GM19043 (cell line): Measurements from ENCODE around the gene MSH6.

Source experiments
- ATAC-seq: cut with Tn5 transposase; IDR thresholded peaks from one replicate; pipeline ENCODE4 v1.9.1; 2021; ENCODE audit warnings: low read depth; ENCODE audit not compliant: unreplicated experiment

MSH6 gene, protein sequence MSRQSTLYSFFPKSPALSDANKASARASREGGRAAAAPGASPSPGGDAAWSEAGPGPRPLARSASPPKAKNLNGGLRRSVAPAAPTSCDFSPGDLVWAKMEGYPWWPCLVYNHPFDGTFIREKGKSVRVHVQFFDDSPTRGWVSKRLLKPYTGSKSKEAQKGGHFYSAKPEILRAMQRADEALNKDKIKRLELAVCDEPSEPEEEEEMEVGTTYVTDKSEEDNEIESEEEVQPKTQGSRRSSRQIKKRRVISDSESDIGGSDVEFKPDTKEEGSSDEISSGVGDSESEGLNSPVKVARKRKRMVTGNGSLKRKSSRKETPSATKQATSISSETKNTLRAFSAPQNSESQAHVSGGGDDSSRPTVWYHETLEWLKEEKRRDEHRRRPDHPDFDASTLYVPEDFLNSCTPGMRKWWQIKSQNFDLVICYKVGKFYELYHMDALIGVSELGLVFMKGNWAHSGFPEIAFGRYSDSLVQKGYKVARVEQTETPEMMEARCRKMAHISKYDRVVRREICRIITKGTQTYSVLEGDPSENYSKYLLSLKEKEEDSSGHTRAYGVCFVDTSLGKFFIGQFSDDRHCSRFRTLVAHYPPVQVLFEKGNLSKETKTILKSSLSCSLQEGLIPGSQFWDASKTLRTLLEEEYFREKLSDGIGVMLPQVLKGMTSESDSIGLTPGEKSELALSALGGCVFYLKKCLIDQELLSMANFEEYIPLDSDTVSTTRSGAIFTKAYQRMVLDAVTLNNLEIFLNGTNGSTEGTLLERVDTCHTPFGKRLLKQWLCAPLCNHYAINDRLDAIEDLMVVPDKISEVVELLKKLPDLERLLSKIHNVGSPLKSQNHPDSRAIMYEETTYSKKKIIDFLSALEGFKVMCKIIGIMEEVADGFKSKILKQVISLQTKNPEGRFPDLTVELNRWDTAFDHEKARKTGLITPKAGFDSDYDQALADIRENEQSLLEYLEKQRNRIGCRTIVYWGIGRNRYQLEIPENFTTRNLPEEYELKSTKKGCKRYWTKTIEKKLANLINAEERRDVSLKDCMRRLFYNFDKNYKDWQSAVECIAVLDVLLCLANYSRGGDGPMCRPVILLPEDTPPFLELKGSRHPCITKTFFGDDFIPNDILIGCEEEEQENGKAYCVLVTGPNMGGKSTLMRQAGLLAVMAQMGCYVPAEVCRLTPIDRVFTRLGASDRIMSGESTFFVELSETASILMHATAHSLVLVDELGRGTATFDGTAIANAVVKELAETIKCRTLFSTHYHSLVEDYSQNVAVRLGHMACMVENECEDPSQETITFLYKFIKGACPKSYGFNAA (N-terminal part only)

DNA sequence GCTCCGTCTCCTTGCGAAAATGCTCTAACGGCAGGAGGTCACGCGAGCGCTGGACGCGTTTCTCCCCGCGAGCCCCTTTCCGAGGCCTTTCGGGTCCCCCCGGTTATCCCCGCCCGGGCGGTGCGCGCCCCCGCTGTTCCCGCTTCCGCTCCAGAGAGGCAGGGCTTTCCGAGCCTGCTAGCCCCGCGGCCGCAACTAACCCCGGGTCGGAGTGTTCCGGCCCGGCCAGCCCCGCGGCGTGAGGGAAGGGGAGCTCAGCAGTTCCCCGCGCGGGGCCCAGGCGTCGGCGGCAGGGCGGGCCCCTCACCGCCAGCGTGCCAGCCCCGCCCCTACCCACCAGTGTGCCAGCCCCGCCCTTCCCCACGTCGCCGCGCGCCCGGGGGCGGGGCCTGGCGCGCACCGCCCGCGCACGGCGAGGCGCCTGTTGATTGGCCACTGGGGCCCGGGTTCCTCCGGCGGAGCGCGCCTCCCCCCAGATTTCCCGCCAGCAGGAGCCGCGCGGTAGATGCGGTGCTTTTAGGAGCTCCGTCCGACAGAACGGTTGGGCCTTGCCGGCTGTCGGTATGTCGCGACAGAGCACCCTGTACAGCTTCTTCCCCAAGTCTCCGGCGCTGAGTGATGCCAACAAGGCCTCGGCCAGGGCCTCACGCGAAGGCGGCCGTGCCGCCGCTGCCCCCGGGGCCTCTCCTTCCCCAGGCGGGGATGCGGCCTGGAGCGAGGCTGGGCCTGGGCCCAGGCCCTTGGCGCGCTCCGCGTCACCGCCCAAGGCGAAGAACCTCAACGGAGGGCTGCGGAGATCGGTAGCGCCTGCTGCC is at the start of gene MSH6:
TSS of gene MSH6 (plus strand) at position 475 of the 815 bp plus-strand sequence. CDS start at position 564, 89 bp downstream.
- ATAC-seq = peak; percentile 82

DNA sequence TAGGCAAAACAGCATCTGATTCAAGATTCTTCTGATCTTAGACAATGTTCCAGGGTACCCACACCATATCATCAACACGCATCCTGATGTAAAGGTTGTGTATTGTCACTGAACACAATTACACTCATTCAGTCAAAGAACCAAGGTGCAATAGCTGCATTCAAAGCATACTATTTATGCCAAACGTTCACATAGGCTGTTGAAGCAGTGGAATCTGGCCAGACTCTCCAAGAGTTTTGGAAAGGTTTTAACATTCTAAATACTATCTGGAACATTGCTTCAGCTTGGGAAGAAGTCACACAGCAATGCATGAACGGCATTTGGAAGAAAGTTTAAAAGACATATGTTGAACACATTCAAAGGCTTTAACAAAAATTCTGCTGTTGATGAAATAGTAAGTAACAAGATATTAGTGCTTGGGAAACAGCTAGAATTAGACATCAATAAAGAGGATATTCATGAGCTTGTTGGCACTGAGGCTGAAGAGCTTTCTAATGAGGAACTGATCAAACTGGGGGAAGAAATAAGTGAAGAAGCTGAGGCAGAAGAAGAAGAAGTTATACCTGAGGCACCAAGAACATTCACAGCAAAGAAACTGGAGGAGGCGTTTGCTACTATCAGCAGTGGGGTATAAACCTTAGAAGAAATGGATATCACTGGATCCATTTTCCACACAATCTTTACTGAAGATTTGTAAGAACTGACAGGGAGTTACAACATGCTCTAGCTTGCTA is 47.6 kb upstream of the MSH6 start:
- ATAC-seq = no peak

DNA sequence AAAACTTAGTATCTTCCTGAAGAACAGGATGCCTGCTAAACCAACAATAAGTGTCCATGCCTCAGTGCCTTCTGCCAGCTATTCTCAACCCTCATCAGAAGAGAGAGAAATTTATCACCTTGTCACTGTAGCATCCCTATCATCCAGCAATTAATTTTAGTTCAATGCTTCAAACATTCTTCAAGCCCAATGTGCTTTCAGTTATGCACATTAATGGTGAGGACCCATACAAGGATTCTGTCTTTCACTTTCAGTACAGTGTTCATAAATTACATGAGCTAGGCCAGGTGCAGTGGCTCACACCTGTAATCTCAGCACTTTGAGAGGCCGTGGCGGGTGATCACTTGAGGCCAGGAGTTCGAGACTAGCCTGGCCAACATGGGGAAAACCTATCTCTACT is 47.0 kb upstream of the MSH6 start:
- peak; percentile 64 for ATAC-seq

DNA sequence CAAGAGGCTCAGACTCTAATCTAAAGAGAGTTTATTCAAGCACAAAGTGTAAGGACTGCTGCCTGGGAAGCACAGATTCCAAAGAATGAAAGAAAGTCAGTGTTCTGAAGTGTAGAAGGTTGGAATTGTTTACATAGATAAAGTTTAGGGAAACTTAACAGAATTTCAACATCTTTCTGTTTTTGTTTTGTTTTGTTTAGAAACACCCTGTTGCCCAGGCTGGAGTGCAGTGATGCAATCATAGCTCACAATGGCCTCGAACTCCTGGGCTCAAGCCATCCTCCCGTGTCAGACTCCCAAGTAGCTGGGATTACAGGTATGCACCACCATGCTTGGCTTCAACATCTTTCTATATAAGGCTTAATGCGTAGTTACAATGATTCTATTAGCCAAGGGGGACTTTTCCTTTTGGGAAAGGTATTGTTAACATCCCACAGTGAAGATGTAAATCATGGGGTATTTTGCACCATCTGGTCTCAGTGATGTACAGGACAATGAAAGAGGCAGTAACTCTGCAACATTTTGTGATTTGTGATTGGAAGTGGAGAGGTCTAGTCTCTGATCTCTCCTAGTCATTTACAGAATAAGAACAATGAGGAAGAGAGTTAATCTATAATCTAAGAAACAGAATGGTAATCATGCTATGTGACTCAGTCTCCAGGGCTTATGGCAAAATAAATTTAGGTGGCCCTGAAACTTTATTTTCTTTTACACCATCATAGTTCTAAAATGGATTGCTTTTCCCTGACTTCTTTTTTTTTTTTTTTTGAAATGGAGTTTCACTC is 45.6 kb upstream of the MSH6 start:
- no peak for ATAC-seq

DNA sequence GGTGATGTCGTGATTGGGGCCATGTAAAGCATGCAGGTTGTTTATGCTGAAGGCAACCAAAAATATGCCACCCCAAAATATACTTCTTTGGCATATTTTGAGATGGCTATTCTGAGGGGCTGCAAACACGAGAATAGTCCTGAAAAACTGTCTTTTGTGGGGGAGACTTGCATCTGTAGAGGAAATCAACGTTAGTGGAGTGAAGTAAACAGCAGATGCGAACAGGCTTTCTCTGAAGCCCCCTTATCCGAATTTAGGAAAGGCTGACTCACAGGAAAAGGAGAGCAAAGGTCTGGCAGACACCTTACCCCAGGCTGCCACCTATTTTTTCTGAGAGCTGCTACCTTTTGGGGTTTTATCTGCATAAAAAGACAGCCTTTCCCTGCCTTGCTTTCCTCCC is 44.6 kb upstream of the MSH6 start:
- ATAC-seq = no peak

DNA sequence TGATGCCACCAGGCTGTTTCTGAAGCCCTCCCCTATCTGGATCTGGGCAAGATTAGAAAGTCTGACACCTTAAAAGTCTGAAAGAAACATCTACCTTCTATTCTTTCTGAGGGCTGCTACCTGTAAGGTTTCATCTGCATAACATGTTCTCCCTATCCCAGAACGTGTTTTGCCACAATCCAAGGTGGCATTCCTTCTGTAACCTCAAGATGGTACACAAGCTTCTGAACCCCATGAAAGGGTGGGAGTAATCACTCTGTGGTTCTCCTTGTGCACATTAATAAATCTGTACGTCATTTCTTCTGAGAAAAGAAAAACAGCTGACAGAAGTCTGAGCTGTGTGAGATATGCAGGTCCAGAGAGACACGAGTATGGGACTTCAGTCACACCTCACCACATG is 41.8 kb upstream of the MSH6 start:
- no peak for ATAC-seq

DNA sequence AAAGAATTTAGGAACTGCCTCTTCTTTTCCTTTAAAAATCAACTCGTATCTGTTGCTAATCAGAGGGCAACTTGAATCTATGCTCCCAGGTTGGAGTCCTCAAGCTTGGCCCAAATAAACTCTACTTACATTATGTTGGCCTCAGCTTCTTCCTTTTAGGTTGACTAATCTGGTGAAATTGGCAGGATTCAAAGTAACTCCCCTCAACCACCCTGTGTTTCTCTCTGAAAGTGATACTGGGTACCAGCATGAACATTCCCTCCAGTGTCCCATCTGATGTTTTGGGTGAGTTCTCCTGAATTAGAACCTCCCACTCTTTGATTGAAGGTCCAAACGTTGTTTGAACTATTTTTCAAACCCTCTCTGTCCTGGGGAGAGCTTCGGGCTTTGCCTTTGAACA is 41.3 kb upstream of the MSH6 start:
- ATAC-seq = no peak

DNA sequence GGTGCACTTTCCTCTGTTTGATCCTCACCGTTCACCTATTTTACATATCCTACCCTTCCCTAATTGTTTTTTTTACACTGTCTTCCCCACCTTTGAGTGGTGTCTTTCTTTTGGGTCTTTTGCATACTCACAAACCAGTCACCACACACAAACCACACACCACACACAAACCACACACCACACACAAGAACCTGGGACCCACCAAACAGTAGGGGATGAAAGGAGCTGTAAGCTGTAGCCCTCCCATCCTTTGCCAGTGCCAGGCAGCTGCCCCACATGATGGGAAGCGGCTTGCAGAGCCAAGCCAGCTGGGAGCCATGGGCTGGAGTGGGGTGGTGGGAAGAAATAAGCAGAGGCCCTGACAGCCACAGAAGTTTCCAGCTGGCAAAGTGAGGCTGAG is 38.9 kb upstream of the MSH6 start:
- ATAC-seq = no peak

DNA sequence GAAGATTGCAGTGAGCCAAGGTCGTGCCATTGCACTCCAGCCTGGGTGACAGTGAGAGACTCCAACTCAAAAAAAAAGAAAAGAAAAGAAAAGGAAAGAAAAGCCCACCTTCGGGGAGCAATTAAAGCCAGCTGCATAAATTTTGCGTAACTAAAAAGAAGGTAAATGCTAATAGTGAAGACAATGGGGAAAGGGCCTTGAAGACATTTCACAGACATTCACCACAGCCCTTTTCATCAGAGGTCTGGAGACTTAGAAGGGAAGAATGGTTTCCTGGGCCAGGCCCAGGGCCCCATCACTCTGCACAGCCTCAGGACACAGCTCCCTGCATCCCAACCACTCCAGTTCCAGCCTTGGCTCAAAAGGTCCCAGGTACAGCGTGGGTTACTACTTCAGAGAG is 35.1 kb upstream of the MSH6 start:
- ATAC-seq = no peak

DNA sequence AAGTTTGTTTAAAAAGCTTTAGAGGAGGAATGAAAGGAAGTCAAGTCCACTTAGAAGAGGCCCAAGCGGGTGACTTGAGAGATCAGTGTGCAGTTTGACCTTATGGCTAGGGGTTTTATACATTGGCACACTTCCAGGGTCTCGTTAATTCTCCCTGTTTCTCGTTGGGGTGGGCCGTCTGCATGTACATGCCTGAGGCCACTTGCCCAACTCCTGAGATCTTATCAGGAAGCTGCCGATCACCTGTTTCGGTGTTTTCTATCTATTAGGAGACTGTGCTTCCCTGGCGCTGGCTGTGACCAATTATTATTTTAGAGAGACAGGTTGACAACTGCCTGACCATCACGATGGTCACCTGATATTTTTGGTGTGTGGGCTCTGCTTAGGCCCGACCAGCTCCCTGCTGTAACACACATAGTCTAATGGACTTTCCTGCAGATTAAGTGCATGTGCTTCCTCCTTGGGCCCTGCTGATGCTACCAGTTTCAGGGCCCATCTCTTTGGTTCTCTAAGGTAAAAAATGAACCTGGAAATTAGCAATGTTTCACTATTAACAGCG is 31.0 kb upstream of the MSH6 start:
- no peak for ATAC-seq

DNA sequence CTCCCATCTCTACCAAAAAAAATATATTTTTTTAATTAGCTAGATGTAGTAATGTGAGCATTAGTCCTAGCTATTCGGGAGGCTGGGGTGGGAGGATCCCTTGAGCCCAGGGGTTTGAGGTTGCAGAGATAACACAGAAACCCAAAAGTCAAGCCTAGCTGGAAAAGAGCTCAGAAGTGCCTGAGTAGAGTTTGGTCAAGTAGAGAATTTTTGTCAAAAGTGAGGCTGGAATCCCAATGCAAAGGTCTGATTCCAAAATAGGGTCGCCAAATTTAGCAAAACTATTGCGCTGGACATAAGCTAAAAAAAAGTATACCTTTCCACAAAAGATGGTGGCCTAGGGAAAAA is 15.5 kb upstream of the MSH6 start:
- ATAC-seq = no peak

DNA sequence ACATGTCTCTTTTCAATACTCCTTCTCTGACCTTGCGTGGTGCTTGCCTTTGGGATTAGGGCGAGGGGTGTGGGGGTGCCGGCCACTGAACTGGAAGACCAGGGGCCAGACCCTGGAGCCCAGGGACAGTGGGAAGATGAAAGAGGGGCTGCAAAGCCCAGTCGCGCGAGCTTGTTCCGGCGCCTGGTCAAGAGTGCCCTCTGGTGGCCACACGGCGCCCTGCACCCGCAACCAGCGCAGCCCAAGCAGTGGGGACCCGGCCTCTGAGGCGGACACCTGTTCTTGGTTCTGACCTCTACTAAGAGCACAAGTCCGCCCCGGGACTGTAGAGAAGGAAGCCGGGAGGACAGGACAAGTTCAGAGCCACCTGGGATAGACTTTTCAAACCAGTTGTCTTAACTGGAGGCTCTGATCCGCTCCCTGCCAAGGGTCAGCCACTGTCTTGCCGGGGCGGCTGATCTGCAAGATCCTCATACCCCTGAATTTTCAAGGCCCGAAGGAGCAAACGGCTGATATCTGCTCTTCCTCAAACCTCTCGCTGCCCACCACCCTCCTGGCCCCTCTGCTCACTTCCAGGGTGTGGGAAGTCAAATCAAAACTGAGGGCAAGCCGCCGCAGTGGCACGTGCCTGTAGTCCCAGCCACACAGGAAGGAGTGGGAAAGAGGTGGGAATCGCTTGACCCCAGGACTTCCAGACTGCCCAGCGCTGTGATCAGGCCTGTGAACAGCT is 14.9 kb upstream of the MSH6 start:
- ATAC-seq = no peak

DNA sequence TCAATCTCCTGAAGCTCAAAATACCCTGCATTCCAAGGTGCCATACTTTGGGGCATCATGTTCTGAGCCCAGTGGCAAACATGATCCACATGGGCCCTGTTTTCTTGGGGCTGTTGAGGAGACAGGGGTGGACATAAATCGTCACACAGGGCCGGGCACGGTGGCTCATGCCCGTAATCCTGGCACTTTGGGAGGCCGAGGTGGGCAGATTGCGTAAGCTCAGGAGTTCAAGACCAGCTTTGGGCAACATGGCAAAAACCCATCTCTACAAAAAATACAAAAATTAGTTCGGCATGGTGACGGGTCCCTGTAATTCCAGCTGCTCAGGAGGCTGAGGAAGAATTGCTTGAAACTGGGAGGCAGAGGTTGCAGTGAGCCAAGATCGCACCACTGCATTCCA is 13.6 kb upstream of the MSH6 start:
- ATAC-seq = no peak

DNA sequence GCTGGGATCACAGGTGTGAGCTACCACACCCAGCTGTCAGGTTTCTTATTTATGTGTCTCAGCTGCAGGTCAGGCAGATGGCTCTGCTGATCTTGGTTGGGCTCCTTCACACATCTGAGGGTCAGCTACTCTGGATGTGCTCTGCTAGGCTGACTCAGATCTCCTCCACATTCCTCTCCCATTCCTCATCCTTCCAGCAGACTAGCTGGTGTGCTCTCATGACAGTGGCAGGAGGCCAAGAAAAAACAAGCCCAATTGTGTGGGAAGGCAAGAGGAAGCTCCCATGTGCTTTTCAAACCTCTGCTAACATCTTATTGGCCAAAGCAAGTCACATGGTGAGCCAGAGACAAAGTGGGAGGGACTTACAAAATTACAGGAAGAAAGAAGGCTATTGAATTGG is 11.7 kb upstream of the MSH6 start:
- ATAC-seq = no peak

DNA sequence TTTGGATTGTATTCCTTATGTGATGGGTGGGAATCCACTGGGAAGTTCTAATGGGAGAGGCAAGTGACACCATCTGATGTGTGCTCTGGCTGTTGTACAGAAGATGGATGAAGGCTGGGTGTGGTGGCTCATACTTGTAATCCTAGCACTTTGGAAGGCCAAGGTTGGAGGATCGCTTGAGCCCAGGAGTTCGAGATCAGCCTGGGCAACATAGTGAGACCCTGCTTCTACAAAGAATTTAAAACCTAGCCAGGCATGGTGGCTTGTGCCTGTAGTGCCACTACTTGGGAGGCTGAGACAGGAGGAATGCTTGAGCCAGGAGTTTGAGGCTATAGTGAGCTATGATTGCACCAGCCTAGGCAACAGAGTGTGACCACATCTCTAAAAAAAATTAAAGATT is 10.6 kb upstream of the MSH6 start:
- no peak for ATAC-seq

DNA sequence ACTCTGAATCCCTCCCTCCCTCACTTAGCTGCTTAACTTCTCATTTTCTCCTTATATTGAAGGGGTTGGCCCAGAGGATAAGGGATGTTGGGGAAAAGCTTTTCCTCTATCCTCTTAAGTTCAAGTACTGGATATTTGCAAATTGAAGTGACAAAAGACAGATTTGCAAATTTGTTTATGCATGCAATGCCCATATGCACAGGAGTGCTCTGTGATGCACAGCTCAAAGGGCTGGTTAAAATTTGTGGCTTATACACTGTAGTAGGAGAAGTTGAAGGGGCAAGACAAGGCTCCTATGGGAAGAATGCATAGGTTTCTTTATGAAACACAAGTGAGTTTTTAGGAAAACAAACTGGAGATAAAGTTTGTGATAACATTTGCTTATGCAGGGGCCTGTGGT is 8.4 kb upstream of the MSH6 start:
- ATAC-seq = no peak

DNA sequence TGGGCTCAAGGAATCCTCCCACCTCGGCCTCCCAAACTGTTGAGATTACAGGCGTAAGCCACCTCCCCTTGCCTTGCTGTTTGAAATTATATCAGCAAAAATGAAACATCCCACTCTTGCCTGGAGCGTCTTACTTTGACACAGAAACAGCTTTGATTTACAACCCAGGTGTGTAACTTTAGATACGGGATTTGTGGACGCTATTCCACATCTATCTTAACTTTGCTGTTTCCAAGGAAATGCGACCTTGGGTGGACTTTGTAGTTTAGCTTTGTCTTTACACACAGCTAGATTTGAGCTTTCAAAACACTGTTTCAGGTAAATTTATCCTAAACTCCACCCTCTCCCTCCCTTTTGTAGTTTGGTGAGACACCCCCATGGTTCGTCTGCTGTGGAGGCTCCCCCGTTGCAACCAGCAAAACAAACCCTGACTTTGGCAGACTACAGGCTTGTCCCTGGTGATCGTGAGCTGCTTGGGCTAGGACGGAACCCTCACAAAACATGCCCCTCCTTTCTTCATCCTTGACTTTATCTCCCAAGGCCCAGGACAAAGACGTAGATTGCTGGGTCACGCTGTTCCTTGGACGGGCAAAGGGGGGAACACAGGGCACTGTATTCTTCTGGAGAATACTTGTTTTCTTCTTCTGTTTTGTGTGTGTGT is 5.5 kb upstream of the MSH6 start:
- ATAC-seq = no peak
